Panc1 (cell line): ENCODE data around the gene AKAP9.

Experiments
- POLR2AphosphoS5 ChIP-seq: IDR thresholded peaks from 2 replicates; pipeline ENCODE4 v1.6.1; 2012; ENCODE audit warnings: mild to moderate bottlenecking, low read depth, low read length, moderate library complexity
- TF ChIP-seq, protein P1 (sequence below): fragments of 450-650 bp; IDR thresholded peaks from 2 replicates; pipeline ENCODE4 v1.5.1; 2017; ENCODE audit warnings: mild to moderate bottlenecking

DNA sequence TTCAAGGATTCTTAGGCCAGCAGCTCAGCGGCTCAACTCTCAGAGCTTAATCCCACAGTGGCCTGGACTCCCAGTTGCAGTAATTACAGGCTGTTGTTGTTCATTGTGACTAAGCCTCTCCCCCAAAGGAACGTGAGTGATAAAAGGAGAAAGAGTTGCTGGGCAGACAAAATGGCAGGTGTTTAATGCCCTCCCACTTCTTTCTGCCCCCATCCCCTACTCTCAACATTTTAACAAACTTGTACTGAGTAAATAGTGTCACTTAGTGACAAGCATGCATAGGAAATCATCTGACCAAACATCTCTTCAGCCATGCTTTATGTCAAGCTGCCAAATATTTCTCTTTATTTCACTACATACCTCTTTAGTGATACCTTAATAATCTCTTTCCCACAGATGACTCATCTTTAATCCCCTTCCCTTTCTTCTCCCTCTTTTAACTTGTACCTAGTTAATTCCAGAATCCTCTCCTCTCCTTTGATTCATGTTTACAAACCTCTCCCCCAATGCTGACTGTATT, 47.8 kb upstream of the AKAP9 start:
- TF ChIP-seq, protein P1, sequence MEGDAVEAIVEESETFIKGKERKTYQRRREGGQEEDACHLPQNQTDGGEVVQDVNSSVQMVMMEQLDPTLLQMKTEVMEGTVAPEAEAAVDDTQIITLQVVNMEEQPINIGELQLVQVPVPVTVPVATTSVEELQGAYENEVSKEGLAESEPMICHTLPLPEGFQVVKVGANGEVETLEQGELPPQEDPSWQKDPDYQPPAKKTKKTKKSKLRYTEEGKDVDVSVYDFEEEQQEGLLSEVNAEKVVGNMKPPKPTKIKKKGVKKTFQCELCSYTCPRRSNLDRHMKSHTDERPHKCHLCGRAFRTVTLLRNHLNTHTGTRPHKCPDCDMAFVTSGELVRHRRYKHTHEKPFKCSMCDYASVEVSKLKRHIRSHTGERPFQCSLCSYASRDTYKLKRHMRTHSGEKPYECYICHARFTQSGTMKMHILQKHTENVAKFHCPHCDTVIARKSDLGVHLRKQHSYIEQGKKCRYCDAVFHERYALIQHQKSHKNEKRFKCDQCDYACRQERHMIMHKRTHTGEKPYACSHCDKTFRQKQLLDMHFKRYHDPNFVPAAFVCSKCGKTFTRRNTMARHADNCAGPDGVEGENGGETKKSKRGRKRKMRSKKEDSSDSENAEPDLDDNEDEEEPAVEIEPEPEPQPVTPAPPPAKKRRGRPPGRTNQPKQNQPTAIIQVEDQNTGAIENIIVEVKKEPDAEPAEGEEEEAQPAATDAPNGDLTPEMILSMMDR, result no peak
- no peak for TF ChIP-seq POLR2AphosphoS5
